NOMO-1 treated with DMSO at 0.1 percent for 48 hours (cell line): ENCODE data around the gene DGAT2.

Source experiments
- DNase-seq: peaks from one replicate; lab custom pipeline; 2025; ENCODE audit not compliant: unreplicated experiment; lab: John Stamatoyannopoulos, UW

The DGAT2 gene

GRCh38 chr11:75777461-75778110 lies 9.0 kb downstream of the DGAT2 start:
- DNase-seq, result peak; percentile 63

- DNase-seq, result no peak
Measured at GRCh38 chr11:75778962-75779361, 10.4 kb downstream of the DGAT2 start.

GRCh38 chr11:75779960-75780359 lies 11.4 kb downstream of the DGAT2 start:
- no peak for DNase-seq

- no peak for DNase-seq
Measured at GRCh38 chr11:75780888-75781287, 12.3 kb downstream of the DGAT2 start.

- DNase-seq, result no peak
Measured at GRCh38 chr11:75781296-75781695, 12.7 kb downstream of the DGAT2 start.

GRCh38 chr11:75781831-75782230 lies 13.3 kb downstream of the DGAT2 start:
- no peak for DNase-seq

GRCh38 chr11:75782540-75783263 lies 14.1 kb downstream of the DGAT2 start:
- no peak for DNase-seq

- DNase-seq, result no peak
Measured at GRCh38 chr11:75783416-75784084, 15.0 kb downstream of the DGAT2 start.

GRCh38 chr11:75784085-75784478 lies 15.5 kb downstream of the DGAT2 start:
- DNase-seq, result no peak

GRCh38 chr11:75784506-75784905 lies 15.9 kb downstream of the DGAT2 start:
- no peak for DNase-seq

GRCh38 chr11:75785187-75785586 lies 16.6 kb downstream of the DGAT2 start:
- DNase-seq, result no peak

GRCh38 chr11:75786101-75786736 lies 17.6 kb downstream of the DGAT2 start:
- DNase-seq, result no peak

GRCh38 chr11:75789521-75789920 lies 20.9 kb downstream of the DGAT2 start:
- no peak for DNase-seq

GRCh38 chr11:75790986-75791385 lies 22.4 kb downstream of the DGAT2 start:
- DNase-seq, result no peak

- no peak for DNase-seq
Measured at GRCh38 chr11:75792127-75792731, 23.7 kb downstream of the DGAT2 start.

GRCh38 chr11:75792997-75793800 lies 24.6 kb downstream of the DGAT2 start:
- DNase-seq, result no peak

- no peak for DNase-seq
Measured at GRCh38 chr11:75793966-75794365, 25.4 kb downstream of the DGAT2 start.

- DNase-seq, result no peak
Measured at GRCh38 chr11:75795276-75796090, 26.9 kb downstream of the DGAT2 start.

- no peak for DNase-seq
Measured at GRCh38 chr11:75796091-75796435, 27.5 kb downstream of the DGAT2 start.

- no peak for DNase-seq
Measured at GRCh38 chr11:75797116-75797515, 28.5 kb downstream of the DGAT2 start.
